NCI-H2029 treated with DMSO at 0.1 percent for 48 hours (cell line): ENCODE measurements around the gene RBP2.
A peak's percentile ranks its signal among the peaks of the same experiment; 100 is the strongest.
"Not testable (repeated sequence)": the region's sequence is repeated elsewhere in the genome, so short reads cannot be mapped to it uniquely, and the experiment has no call there.

Experiments
- DNase-seq: peaks from one replicate; lab custom pipeline; 2025; lab: John Stamatoyannopoulos, UW

The RBP2 gene

GRCh38 chr3:139441656-139442055, 34.7 kb downstream of the RBP2 start:
- no peak for DNase-seq

GRCh38 chr3:139440639-139441556, 35.4 kb downstream of the RBP2 start:
- DNase-seq, result no peak

- no peak for DNase-seq
Measured at GRCh38 chr3:139439278-139439677, 37.0 kb downstream of the RBP2 start.

- no peak for DNase-seq
Measured at GRCh38 chr3:139434764-139435307, 41.5 kb downstream of the RBP2 start.

- no peak for DNase-seq
Measured at GRCh38 chr3:139434228-139434627, 42.1 kb downstream of the RBP2 start.

GRCh38 chr3:139433089-139433488, 43.2 kb downstream of the RBP2 start:
- DNase-seq, result no peak

- no peak for DNase-seq
Measured at GRCh38 chr3:139430493-139430892, 45.8 kb downstream of the RBP2 start.

- peak; percentile 94 for DNase-seq
Measured at GRCh38 chr3:139427283-139428060, 48.8 kb downstream of the RBP2 start.

- DNase-seq, result no peak
Measured at GRCh38 chr3:139425745-139426400, 50.4 kb downstream of the RBP2 start.

- no peak for DNase-seq
Measured at GRCh38 chr3:139423232-139423631, 53.1 kb downstream of the RBP2 start.

- no peak for DNase-seq
Measured at GRCh38 chr3:139421460-139421859, 54.9 kb downstream of the RBP2 start.

GRCh38 chr3:139421040-139421439, 55.3 kb downstream of the RBP2 start:
- no peak for DNase-seq

GRCh38 chr3:139418144-139418543, 58.2 kb downstream of the RBP2 start:
- no peak for DNase-seq

GRCh38 chr3:139416275-139416674, 60.0 kb downstream of the RBP2 start:
- no peak for DNase-seq

- DNase-seq, result no peak
Measured at GRCh38 chr3:139414608-139415224, 61.6 kb downstream of the RBP2 start.

- DNase-seq, result not testable (repeated sequence)
Measured at GRCh38 chr3:139412891-139413290, 63.4 kb downstream of the RBP2 start.
